ENCODE data around the gene CATSPER3. TPM values are rescaled to one million over a fixed set of nuclear protein-coding genes. Genes with fewer than 3 reads are reported as not detected.

Gene CATSPER3
- polyA plus RNA-seq, 3 donors = 0.15 to 0.60 (median 0.52) TPM

- Mint-ChIP-seq H3K4me1 (no peaks in the 10 kb centered on the region), H3K9me3 (no peaks in the 10 kb centered on the region), H3K27me3 (ENCODE audit: low read depth in 3 of 3) (peaks cover 24 to 29% (median 28%) of the 10 kb centered on the region in 3 donors), H3K36me3 (no peaks in the 10 kb centered on the region), H3K27ac (no peak overlapping the region), H3K4me3 (no peak overlapping the region)
- Histone ChIP-seq H3K4me2 (replicated peaks; ENCODE audit: extremely low read depth, low read length, poor library complexity, severe bottlenecking) (no peak overlapping the region), H4K20me1 (ENCODE audit: insufficient read depth, low read length) (no peaks in the 10 kb centered on the region), H3K4me1 (ENCODE audit: control insufficient read depth in 1 of 2, insufficient read depth in 2 of 2, low read length in 2 of 2) (no peaks in the 10 kb centered on the region), H3K79me2 (ENCODE audit: insufficient read depth, low read length) (no peaks in the 10 kb centered on the region), H3K36me3 (replicated peaks in 1 of 2; ENCODE audit: control insufficient read depth in 1 of 2, insufficient read depth in 2 of 2, low read length in 2 of 2) (no peaks in the 10 kb centered on the region), H2AFZ (ENCODE audit: insufficient read depth, low read depth, low read length, poor library complexity, severe bottlenecking) (no peak overlapping the region), H3K9me3 (replicated peaks in 1 of 2; ENCODE audit: control insufficient read depth in 1 of 2, insufficient read depth in 1 of 2, low read length in 2 of 2) (no peaks in the 10 kb centered on the region), H3K27me3 (ENCODE audit: control insufficient read depth in 2 of 2, insufficient read depth in 2 of 2, low read length in 2 of 2) (peaks cover 0 to 2% of the 10 kb centered on the region in 2 donors), H3K4me3 (replicated peaks in 1 of 3; ENCODE audit: low read depth in 2 of 3, low read length in 3 of 3) (no peak overlapping the region), H3K27ac (ENCODE audit: low read depth in 1 of 2, low read length in 2 of 2) (no peak overlapping the region), H3K9ac (ENCODE audit: insufficient read depth, low read length, poor library complexity, severe bottlenecking) (no peak overlapping the region)
- WGBS (ENCODE audit: insufficient coverage) = no CpG with 5 or more reads among the region's 6 CpGs
- TF ChIP-seq CTCF (IDR thresholded peaks at IDR 0.05) = no peak
- intact Hi-C loops (cut with micrococcal nuclease) = no loop called here
- no peak for DNase-seq
Measured at GRCh38 chr5:135061001-135061400, 93.3 kb downstream of the CATSPER3 start.

Small RNA genes within 50 kb of the gene (small RNA-seq; reads per million reads assigned to genes)
- gene MIR4461 (ENCODE audit: insufficient read length, low read depth) (not detected), gene MTND3P25 (ENCODE audit: insufficient read length, low read depth) (49.1 reads per million, percentile 93 among the genes with 10 or more reads in this experiment), gene MTND4LP30 (ENCODE audit: insufficient read length, low read depth) (not detected)

Other genes with a start within 250 kb of the CATSPER3 start
- 10 to 100 TPM; 17.5 to 20.8 (median 17.8) TPM for gene CAMLG, start 229.4 kb upstream of the CATSPER3 start, polyA plus RNA-seq
- 10 to 100 TPM in 2 of 3 donors, 1 to 10 TPM in 1; 7.6 to 22.3 (median 11.8) TPM for gene DDX46, start 209.1 kb upstream of the CATSPER3 start, polyA plus RNA-seq
- 10 to 100 TPM in 1 of 3 donors, 1 to 10 TPM in 2; 5.6 to 17.1 (median 6.6) TPM for gene C5orf24, start 121.9 kb upstream of the CATSPER3 start, polyA plus RNA-seq
- gene TXNDC15, start 93.5 kb upstream of the CATSPER3 start, polyA plus RNA-seq = 10 to 100 TPM; 24.1 to 30.9 (median 28.0) TPM
- gene PCBD2, start 62.8 kb upstream of the CATSPER3 start, polyA plus RNA-seq = 10 to 100 TPM in 1 of 3 donors, 1 to 10 TPM in 2; 9.0 to 12.6 (median 9.0) TPM
- gene PITX1, start 66.3 kb downstream of the CATSPER3 start, polyA plus RNA-seq = not detected

Measured in CD14-positive monocyte (primary cell).